NCI-H2107 treated with DMSO at 0.1 percent for 48 hours (cell line): Measurements from ENCODE around the gene PARK7.
"Not testable (repeated sequence)": the region's sequence is repeated elsewhere in the genome, so short reads cannot be mapped to it uniquely, and the experiment has no call there.

ENCODE experiments used
- DNase-seq: peaks from one replicate; lab custom pipeline; 2025; ENCODE audit not compliant: unreplicated experiment; lab: John Stamatoyannopoulos, UW

Gene PARK7

DNA sequence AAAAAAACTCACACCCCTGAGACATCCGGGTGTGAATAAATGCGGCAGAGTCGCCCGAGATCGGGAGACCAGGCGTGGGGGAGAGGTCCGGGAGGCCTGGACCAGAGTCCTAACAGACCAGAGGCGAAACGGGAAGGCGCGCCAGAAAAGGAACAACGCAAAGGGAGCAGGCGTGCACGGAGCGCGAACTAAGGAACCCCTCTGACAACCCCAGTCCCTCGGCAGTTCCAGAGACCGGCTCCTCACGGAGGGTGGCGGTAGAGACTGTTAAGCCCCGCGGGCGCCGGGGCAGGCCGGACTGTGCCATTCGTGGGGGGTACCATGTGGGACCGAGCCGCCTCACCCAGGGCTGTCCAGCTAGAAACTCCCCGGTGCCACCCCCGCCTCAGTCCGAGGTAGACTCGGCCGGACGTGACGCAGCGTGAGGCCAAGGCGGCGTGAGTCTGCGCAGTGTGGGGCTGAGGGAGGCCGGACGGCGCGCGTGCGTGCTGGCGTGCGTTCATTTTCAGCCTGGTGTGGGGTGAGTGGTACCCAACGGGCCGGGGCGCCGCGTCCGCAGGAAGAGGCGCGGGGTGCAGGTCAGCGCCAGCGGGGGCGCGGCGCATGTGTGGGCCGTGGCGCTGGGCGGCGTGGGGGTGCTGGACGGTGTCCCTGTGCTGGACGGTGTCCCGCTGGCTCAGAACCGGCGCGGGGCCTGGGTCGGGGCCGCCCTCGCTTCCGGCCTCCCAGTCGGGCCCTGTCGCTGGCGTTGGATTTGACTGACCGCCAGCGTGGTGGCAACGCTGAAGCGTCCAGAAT lies at the start of gene PARK7:
Gene PARK7, plus strand, starts transcription at position 496 of the 798 bp plus-strand sequence. CDS start 1,075 bp downstream, outside the sequence.
- peak; percentile 28 for DNase-seq

DNA sequence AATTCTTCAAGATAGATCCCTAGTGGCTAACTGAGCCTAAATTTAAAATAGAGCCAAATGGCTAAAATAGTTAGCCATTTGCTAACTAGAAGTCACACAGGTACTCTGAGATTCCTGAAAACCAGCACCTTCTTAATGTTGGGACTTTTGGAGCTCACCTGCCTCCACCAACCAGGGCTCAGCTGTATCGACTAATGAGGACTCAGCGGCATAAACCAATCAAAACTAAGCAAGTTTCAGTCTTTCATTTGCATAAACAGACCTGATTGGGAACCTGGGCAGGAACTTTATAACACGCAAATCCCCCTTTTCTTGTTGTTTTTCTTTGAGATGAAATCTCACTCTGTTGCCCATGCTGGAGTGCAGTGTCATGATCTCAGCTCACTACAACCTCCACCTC lies 49.4 kb upstream of the PARK7 start:
- no peak for DNase-seq

DNA sequence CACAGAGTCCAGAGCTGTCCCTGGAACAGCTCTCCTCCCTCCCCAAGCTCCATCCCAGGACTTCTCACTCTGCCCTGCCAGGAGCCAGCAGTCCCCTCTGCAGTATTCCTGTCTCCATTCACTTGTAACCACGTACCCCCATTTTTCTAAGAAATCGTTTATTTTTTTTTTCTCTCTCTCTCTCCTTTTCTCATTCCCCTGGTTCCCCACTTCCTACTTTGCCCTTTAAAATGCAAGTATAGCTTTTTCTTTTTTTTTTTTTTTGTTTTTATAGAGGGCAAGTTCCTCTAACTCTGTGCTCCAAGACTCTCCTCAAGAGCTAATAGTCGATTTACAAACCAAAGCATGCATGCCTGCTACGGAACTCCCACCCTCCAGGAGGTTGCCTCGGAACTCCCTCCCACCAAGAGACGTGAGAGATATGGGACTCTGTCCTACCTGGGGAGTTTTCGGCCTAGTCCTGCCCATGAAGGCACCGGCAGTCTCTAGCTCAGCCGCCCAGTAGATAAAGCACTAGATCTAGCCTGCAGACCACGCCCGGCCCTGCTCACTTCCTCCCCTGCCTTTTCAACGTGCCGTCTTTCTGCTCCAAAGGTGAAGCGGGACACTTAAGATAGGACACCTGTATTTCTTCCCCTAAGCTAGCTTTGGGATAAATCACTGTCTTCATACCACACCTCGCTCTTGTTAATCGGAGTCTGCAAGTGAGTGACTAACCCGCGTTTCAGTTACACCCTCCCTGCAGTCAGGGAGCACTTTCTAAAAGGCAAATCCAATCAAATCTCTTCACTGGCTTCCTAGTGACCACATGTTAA lies 48.6 kb upstream of the PARK7 start:
- no peak for DNase-seq

DNA sequence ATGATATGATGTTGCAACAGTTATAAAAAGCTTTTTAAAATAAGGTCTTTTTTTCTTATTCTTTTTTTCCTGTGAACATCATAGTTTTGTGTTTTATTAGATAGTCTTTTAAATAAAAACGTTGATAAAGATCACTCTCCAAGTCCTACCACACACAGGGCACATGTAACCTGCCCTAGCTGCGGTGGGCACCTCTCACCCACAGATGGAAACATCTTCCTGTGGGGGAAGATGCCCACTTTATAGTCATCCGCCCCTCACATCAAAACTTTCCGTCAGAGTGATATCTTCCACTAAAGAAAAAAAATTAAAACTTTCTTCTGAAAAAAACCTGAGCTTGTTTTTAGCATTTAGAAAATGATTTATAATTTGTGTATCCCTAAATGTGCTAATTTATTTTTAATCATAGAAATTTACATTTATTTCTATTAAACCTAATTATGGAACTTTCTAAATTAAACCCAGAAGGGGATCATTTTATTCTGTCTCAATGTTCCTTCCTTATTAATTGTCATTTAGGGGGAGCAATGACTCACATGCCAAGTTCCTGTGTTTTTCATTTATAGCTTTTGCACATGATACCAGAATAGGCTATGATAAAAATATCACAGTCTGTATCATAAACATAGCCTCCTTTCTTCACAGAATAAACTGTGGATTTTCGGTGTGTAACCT lies 45.5 kb upstream of the PARK7 start:
- DNase-seq = no peak

DNA sequence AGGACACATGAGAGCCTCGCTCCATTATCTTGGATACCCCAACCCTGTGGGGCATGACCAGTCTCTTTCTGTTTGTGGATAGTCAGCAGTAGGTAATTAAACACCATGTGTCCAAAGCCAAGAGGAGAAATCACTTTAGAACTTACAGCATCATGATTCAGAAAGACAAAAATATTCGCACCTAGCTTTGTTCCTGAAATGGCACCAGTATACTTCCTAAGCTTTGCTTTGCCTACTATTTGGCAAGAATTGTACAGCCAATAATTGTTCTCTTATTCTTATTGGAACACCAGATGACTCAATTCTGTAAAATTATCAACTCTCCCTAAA lies 45.0 kb upstream of the PARK7 start:
- DNase-seq = no peak

DNA sequence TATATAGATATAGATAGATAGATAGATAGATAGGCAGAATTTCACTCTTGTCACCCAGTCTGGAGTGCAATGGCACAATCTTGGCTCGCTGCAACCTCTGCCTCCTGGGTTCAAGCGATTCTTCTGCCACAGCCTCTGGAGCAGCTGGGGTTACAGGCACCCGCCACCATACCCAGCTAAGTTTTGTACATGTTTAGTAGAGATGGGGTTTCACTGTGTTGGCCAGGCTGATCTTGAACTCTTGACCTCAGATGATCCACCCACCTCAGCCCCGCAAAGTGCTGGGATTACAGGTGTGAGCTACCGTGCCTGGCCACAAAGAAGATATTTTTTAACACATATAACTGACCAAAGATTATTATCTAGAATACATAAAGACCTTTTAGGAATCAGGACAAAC lies 43.5 kb upstream of the PARK7 start:
- not testable (repeated sequence) for DNase-seq

DNA sequence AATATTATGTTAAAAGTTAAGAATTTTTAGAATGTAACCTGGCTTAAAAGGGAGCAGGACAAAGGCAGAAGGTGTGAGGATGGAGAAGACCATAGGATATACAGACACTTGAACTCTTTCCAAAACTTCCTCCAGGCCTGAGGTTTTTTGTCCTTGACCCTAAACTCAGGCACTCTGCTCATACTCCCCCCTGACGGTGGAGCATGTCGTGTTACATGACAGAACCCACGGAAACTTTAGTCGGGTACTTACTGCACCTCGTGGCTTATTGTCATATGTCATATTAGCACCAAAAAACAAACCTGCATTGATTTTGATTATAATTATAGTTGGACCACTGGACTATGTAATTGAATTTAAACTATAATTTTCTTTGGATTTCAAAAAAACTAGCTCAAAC lies 41.6 kb upstream of the PARK7 start:
- DNase-seq = no peak

DNA sequence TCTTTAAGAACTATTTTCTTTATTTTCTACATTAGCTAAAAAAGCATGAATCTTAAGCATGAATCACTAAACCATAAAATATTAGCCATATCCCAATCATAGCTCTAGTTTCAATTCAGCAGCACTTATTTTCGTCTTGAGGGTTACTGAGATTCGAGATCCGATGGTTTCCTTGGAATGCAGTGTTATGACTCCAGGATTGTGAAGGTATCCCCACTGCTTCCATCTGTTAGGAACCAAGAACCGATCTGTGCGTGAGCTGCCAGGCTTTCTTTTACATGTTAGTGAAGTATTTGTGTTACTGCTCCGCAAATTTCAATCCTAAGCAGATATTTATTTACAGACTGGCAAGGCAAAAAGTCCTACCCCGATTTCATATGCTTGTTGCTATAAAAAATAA lies 39.7 kb upstream of the PARK7 start:
- DNase-seq = no peak

DNA sequence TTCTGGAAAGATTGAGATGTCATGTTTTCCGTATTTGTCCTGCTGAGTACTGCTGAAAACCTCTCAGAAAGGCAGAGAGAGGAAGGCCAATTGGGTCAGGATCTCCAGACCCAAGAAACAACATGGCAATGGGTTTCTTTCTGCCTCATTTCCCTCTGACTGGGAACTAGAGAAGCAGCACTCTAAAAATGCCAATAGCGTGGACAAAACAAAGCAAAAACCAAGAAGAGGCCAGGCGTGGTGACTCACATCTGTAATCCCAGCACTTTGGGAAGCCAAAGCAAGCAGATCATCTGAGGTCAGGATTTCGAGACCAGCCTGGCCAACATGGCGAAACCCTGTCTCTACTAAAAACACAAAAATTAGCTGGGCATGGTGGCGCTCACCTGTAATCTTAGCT lies 39.2 kb upstream of the PARK7 start:
- no peak for DNase-seq

DNA sequence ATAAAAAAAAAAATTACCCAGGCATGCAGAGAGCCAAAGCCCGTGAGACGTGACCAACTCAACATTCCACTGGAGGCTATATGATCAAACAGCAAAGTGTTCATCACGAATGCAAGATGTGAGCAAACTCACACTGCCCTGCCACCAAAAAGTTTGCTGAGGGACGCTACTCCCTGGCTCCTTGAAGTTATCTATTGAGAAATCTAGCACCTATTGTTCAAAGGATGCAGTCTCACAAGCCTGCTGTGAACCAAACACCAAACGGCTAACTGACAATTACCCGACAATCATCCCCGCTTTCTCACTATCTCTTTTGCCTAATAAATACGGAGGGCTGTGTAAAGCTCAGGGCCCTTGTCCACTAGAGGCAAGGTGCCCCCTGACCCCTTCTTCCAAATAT lies 34.5 kb upstream of the PARK7 start:
- not testable (repeated sequence) for DNase-seq

DNA sequence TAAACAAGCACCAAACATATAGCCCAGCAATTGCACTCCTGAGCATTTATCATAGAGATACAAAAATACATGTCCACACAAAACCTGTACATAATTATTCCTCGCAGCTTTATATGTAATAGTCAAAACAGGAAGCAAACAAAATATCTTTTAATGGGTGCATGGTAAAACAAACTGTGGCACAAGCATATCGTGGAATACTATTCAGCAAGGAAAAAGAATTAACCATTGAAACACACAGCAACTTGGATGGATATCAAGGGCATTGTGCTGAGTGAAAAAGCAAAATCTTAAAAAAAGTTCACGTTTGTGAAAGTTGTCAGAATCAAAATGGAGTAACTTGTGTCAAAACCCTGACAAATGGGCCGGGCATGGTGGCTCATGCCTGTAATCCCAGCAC lies 33.3 kb upstream of the PARK7 start:
- no peak for DNase-seq

DNA sequence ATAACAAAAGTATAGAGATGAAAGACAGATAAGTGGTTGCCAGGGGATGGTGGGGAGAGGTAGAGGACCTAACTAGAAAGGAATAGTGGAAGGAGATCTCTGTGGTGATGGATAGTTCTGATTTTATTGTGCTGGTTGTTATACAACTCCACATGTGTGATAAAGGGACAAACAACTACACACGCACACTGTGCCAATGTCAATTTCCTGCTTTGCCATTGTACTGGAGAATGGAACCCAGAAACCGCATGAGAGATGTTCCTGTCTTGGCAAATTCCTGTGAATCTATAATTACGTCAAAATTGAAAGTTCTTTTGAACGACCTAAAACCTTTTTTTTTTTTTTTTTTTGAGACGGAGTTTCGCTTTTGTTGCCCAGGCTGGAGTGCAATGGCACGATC lies 31.9 kb upstream of the PARK7 start:
- no peak for DNase-seq

DNA sequence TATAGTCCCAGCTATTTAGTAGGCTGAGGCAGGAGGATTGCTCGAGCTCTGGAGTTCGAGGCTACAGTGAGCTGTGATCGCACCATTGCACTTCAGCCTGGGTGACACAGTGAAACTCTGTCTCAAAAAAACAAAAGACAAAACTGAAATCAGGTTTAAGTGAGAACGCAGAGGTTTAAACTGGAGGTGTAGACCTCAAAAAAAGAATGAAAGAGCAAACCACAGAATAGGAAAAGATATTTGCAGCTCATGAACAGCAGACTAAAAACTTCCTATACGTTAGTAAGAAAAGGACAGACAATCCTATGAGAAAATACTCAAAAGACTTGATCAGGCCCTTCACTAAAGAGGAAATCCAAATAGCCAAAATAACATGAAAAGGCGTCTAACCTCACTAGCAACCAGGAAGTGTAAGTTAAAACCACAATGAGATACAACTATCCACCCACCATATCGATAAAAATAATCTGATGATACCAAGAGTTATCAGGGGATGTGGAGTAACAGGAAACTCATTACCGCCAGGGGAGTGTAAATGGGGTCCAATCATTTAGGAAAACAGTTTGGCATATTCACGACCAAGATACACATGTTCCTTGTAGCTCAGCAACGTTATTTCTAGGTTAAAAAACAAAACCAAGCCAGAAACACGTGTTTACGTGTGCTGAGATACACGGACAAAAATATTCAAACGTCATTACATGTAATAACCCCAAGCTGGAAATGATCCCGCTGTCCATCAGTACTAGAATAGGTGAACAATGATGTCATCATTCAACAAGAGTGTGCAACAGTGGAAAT lies 30.7 kb upstream of the PARK7 start:
- no peak for DNase-seq

DNA sequence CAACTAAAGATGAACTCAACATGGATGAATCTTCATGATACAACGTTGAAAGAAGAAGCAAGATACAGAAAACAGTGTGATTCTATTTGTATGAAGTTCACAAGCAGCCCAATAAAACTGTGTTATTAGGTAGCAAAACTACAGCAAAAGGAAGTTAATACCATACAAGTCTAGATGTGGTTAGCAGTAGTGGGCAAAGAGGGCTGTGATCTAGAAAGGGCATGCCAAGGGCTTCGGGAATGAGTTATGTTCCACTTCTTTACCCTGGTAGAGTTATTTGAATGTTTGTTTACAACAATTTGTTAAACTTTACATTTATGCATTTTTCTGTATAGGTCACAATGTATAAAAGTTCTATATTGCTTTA lies 30.1 kb upstream of the PARK7 start:
- DNase-seq = no peak

DNA sequence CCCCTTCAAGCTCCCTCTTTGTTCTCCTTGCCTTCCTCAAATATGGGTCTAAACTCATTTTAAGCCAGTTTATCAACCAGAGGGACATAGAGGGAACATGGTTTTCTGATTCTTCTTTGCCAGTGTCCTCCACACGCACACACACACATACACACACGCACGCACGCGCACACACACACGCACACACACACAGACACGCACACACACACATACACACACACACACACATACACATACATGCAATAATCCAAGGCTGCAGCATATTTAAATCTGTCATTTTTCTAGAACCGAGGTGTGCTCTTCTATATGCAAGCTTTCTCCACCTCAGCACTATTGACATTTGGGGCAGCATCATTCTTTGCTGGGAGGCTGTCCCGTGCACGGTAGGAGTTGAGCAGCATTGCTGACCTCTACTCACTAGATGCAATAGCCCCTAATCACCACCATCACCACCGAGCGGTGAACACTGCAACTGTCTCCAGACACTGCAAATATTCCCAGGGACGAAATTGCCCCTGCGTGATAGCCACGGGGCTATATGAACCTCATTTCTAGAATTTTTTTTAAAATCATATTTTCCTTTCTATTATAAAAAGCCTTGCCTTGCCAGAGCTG lies 28.9 kb upstream of the PARK7 start:
- no peak for DNase-seq

DNA sequence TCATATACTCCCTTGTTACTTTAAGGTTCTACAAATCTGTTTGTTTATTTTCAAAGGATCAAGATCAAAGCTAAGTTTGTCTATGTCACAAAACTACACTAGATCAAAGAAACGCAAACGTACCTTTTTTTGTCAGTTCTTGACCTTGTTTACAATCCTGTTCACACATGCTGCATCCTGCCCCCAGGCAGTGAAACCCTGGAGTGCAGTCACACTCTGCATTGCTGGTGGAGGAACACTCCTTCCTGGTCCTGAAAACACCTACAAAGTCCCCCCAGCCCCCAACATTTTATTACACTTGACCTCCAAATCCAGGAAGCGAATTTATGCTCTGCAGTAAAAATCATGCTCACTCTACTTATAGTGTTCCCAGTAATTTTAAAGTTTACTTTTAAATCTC lies 23.4 kb upstream of the PARK7 start:
- no peak for DNase-seq

DNA sequence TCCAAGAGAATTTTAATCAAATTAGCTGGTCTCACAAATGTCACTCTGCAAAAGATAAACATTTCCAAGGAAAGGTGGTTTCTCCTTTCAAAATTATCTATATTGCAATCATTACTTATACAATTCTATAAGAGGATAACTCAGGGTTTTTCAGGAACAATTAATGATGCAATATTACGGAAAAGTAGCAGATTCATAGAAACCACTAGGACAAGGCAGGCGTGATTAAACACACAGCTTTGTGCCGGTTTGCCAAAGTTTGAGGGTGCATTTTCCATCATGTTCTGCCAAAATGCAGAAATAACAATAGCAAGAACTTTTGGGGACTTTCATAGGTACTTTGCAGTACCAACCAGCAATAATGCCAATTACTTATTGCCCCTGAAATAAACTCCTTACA lies 21.5 kb upstream of the PARK7 start:
- DNase-seq = no peak

DNA sequence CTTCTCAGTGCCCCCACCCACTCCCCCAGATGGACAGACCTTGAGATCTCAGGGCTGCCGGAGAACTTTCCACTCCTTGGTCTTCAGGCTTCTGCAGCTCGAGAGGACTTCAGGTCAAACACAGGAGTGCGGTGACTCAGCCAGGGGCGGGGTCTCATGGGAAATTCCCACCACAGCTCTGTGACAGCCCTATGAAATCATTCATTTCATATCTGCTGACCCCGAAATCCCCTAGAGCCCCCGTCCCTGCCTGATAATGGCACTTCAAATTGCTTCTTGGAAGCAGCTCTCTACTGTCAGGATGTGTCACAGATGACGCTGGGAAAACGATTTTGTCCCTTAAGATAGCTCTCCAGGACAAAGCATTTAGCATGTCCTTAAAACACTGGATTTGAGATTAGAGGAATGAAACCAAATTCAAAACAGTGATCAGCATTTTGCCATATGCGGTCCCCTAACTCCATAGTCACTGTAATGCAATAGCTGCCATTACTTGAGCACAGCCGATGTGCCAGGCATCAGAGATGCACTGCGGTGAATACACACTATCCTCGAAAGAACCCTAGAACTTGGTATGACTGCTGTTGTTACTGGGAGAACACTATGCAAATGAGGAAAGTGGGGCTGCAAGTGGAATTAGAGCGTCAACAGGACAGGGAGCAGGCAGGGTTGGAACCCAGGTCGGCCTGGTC lies 20.6 kb upstream of the PARK7 start, which contains the start of gene TNFRSF9:
Gene TNFRSF9, minus strand, starts transcription at position 95 of the 692 bp plus-strand sequence. CDS start 845 bp downstream, outside the sequence.
- no peak for DNase-seq

DNA sequence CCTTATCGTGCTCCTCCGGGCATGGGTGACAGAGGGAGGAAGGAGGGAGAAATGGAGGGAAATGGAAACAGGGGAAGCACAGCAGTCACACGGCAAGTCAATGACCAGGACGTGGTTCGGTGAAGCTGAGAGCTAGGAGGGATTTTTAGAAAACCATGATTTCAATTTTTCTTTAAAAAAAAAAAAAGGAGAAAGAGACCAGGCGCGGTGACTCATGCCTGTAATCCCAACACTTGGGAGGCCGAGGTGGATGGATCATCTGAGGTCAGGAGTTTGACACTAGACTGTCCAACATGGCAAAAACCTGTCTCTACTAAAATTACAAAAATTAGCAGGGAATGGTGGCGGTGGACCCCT lies 20.1 kb upstream of the PARK7 start:
- no peak for DNase-seq
